Endothelial cell of umbilical vein (primary cell): Measurements from ENCODE around the gene FNBP1. TPM values are rescaled to one million over a fixed set of nuclear protein-coding genes. Genes with fewer than 3 reads are reported as not detected.

Source experiments
- BruUV-seq: library from RNA; stranded (reverse); fragments of 400-500 nt; replicated peaks from 2 replicates; lab custom pipeline; 2021; lab: Mats Ljungman, UMichigan
- CTCF ChIA-PET: fragments of 300-600, 350-600 bp; sonication (Branson Sonifier 250); formaldehyde crosslinking; loops from one replicate; lab custom pipeline; 2021; ENCODE audit warnings: antibody characterized with exemption, inconsistent platforms; lab: Charles Lee
- POLR2A ChIA-PET: fragments of 300-600, 350-600 bp; sonication (Branson Sonifier 250); formaldehyde crosslinking; loops from one replicate; lab custom pipeline; 2021; ENCODE audit warnings: antibody characterized with exemption, inconsistent platforms; lab: Charles Lee
- DNase-seq: peaks from one replicate; pipeline ENCODE4 v3.0.0-alpha.2; 2011; ENCODE audit warnings: low read depth, low spot score
- FAIRE-seq: peaks from 2 replicates; lab custom pipeline; 2011; peaks lifted over from hg19 to GRCh38; lab: Jason Lieb, UNC
- H2AFZ ChIP-seq: 2 replicates; pipeline ENCODE4 v1.6.0; 2012; ENCODE audit warnings: low read depth, low read length, control low read depth, inconsistent platforms
- H3K27ac ChIP-seq: 2 replicates; pipeline ENCODE4 v1.5.1; 2011; ENCODE audit warnings: low read depth, mild to moderate bottlenecking, control low read depth, low read length, moderate library complexity; ENCODE audit not compliant: insufficient read depth
- H3K27me3 ChIP-seq, 2 experiments: 2 replicates each; pipeline versions ENCODE4 v1.6.0 to v1.6.1; 2011; ENCODE audit warnings: low read length in 2 of 2, mixed read lengths in 1 of 2; ENCODE audit not compliant: control insufficient read depth in 2 of 2, insufficient read depth in 2 of 2
- H3K36me3 ChIP-seq, 2 experiments: 2 replicates in 1 of 2; 3 replicates in 1 of 2; pipeline ENCODE4 v1.5.1; 2011; ENCODE audit warnings: low read length in 2 of 2, mild to moderate bottlenecking in 1 of 2, moderate library complexity in 1 of 2; ENCODE audit not compliant: control insufficient read depth in 2 of 2, insufficient read depth in 2 of 2; ENCODE audit errors: extremely low read depth in 1 of 2
- H3K4me1 ChIP-seq: 3 replicates; pipeline ENCODE4 v1.5.1; 2011; ENCODE audit warnings: mild to moderate bottlenecking, low read length; ENCODE audit not compliant: control insufficient read depth, insufficient read depth; ENCODE audit errors: extremely low read depth
- H3K4me2 ChIP-seq: 2 replicates; pipeline ENCODE4 v1.6.1; 2011; ENCODE audit warnings: low read length, control low read depth, mixed read lengths; ENCODE audit not compliant: insufficient read depth
- H3K4me3 ChIP-seq, 3 experiments: fragments of 200-600 bp in 1 of 3; sonication (generic), shearing (Covaris generic) in 1 of 3; replicated peaks in 1 of 3; 2 replicates each; pipeline ENCODE4 v1.5.1; 2011 to 2016; ENCODE audit warnings: control low read depth in 3 of 3, low read length in 3 of 3, mild to moderate bottlenecking in 2 of 3, inconsistent platforms in 1 of 3, low read depth in 1 of 3, moderate library complexity in 1 of 3; ENCODE audit not compliant: insufficient read depth in 1 of 3
- H3K79me2 ChIP-seq: 2 replicates; pipeline ENCODE4 v1.6.0; 2012; ENCODE audit warnings: low read length, inconsistent platforms; ENCODE audit not compliant: control insufficient read depth, insufficient read depth
- H3K9ac ChIP-seq: replicated peaks from 2 replicates; pipeline ENCODE3; 2011; ENCODE audit warnings: low read length, control low read depth; ENCODE audit not compliant: insufficient read depth; ENCODE audit errors: extremely low read depth
- H3K9me1 ChIP-seq: replicated peaks from 3 replicates; pipeline ENCODE4 v1.6.0; 2011; ENCODE audit warnings: mild to moderate bottlenecking, low read length; ENCODE audit not compliant: control insufficient read depth, insufficient read depth; ENCODE audit errors: extremely low read depth
- H3K9me3 ChIP-seq: replicated peaks from 2 replicates; pipeline ENCODE4 v1.5.1; 2012; ENCODE audit warnings: low read length, inconsistent platforms; ENCODE audit not compliant: control insufficient read depth, insufficient read depth
- H4K20me1 ChIP-seq: replicated peaks from 2 replicates; pipeline ENCODE3; 2011; ENCODE audit warnings: mild to moderate bottlenecking, low read length; ENCODE audit not compliant: control insufficient read depth, insufficient read depth; ENCODE audit errors: extremely low read depth
- CTCF ChIP-seq, 2 donors: IDR thresholded peaks; 1 replicate in 1 of 2; 2 replicates in 1 of 2; pipeline ENCODE4 v1.5.1; 2011; ENCODE audit warnings: low read length in 2 of 2, mild to moderate bottlenecking in 2 of 2, moderate library complexity in 2 of 2, control low read depth in 1 of 2, inconsistent platforms in 1 of 2, low read depth in 1 of 2; ENCODE audit not compliant: insufficient read depth in 1 of 2; ENCODE audit errors: extremely low read depth in 1 of 2
- FOS ChIP-seq: IDR thresholded peaks from 2 replicates; pipeline ENCODE4 v1.6.1; 2011; ENCODE audit warnings: mild to moderate bottlenecking, low read length, moderate library complexity, borderline replicate concordance; ENCODE audit not compliant: insufficient read depth
- GATA2 ChIP-seq: IDR thresholded peaks from 2 replicates; pipeline ENCODE4 v1.7.0; 2011; ENCODE audit warnings: low read depth, mild to moderate bottlenecking, moderate library complexity, mixed read lengths, low read length; ENCODE audit not compliant: insufficient read length, insufficient read depth
- JUN ChIP-seq: IDR thresholded peaks from 2 replicates; pipeline ENCODE4 v1.6.1; 2011; ENCODE audit warnings: borderline replicate concordance, low read depth; ENCODE audit not compliant: insufficient read length, insufficient read depth
- POLR2A ChIP-seq: IDR thresholded peaks from 2 replicates; pipeline ENCODE4 v1.6.1; 2012; ENCODE audit warnings: low read depth, mild to moderate bottlenecking, control low read depth, low read length
- POLR2AphosphoS5 ChIP-seq: IDR thresholded peaks from 2 replicates; pipeline ENCODE4 v1.6.1; 2012; ENCODE audit warnings: low read depth, mild to moderate bottlenecking, control low read depth, low read length, moderate library complexity; ENCODE audit not compliant: insufficient read depth
- dilution Hi-C: fragments of 300-500 bp; cut with MboI; formaldehyde crosslinking; loops from one replicate; pipeline ENCODE4 v1.15.0; 2019; ENCODE audit warnings: low sequenced_read_pairs; ENCODE audit not compliant: extremely low pct_ligation_motif_present
- intact Hi-C: fragments of 100-400 bp; cut with micrococcal nuclease; formaldehyde crosslinking; loops from one replicate; pipeline ENCODE4 v1.10.0; 2022
- polyA plus RNA-seq, 4 experiments: library from polyadenylated mRNA; depleted of rRNA in 3 of 4; stranded (reverse) in 3 of 4; unstranded in 1 of 4; fragments of >200 nt; gene quantifications; 2 replicates each; pipeline versions ENCODE4 v1.2.1 to v1.2.3, GENCODE V29; 2011 to 2012; ENCODE audit warnings: missing spikeins in 1 of 4
- total RNA-seq: library from RNA; stranded (reverse); gene quantifications from 2 replicates; pipeline ENCODE4 v1.2.3, GENCODE V29; 2021

FNBP1 gene
- total and polyA plus RNA-seq, 2 donors (not counting 3 experiments of a cell fraction or from before 2014, with no cell fraction given): 10.9 to 43.9 TPM

GRCh38 chr9:129889122-129889940 is 153.7 kb downstream of the FNBP1 start:
- BruUV-seq: no TSS peak

More at GRCh38 chr9:129889122-129889940, 153.7 kb downstream of the FNBP1 start:
- Histone ChIP-seq H3K9me1 (no peaks in the 10 kb centered on the region), H3K27ac (no peak overlapping the region), H3K9ac (no peak overlapping the region), H3K36me3 (peaks cover 0 to 14% of the 10 kb centered on the region in 2 experiments), H3K4me2 (no peak overlapping the region), H3K9me3 (no peaks in the 10 kb centered on the region), H3K4me3 (no peak overlapping the region), H4K20me1 (no peaks in the 10 kb centered on the region), H2AFZ (no peak overlapping the region), H3K79me2 (no peaks in the 10 kb centered on the region), H3K4me1 (peaks cover 32% of the 10 kb centered on the region), H3K27me3 (no peaks in the 10 kb centered on the region)
- CTCF ChIA-PET: no interaction called here
- POLR2A ChIA-PET: no interaction called here
- intact Hi-C loops (loop anchor here (10.0 kb wide), 1 partner anchor 345 kb away; no protein-coding TSS in a partner anchor), dilution Hi-C loops (no loop called here)
- no peak for TF ChIP-seq GATA2
- no peak for TF ChIP-seq JUN
- no peak for TF ChIP-seq FOS
- TF ChIP-seq POLR2A: no peak
- no peak for TF ChIP-seq CTCF (IDR thresholded peaks at IDR 0.05; ENCODE audit: extremely low read depth in 1 of 2, insufficient read depth in 1 of 2, low read depth in 1 of 2, low read length in 2 of 2)
- TF ChIP-seq POLR2AphosphoS5: no peak
- DNase-seq (no peak), FAIRE-seq (no peak)
